Measurements from ENCODE around the gene CTSH. TPM values are rescaled to one million over a fixed set of nuclear protein-coding genes. Genes with fewer than 3 reads are reported as not detected.

The CTSH gene
- total RNA-seq, 4 donors from 2014 or later, result 8.6 to 70.2 (median 41.0) TPM

DNA sequence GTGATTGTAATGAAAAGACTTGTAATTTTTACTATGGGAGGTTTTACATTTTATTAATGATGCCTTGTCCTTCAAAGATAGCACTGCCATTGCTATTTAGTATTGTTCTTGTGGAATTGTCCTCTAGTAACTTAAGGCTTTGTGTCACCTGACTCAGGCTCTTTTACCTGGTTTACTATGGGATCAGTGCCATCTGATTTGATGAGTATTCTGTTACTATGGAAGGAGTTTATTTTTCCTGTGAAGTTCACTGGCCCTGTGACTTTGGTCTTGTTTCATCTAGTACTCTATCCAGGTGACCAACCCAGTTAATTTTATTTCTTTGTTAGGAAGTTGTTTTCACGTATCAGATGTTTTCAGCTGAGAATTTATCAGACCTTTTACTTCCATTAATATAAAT is 63.2 kb downstream of the CTSH start:
- peaks cover 0 to 29% (median 7%) of the 10 kb centered on the region in 4 donors for H3K36me3 ChIP-seq
- 67 to 78% methylated on average over 1 of the region's 1 CpG for WGBS, 2 donors (ENCODE audit: low coverage in 1 of 2)
- H3K9me3 ChIP-seq, result no peaks in the 10 kb centered on the region
- H3K4me1 ChIP-seq, result peaks cover 8 to 64% (median 30%) of the 10 kb centered on the region in 4 donors
- no peaks in the 10 kb centered on the region for H3K27me3 ChIP-seq
- DNase-seq, result no peak
- TF ChIP-seq POLR2A (IDR thresholded peaks at IDR 0.05), result no peak
- TF ChIP-seq POLR2AphosphoS5 (IDR thresholded peaks at IDR 0.05), result no peak
- TF ChIP-seq, protein P1, sequence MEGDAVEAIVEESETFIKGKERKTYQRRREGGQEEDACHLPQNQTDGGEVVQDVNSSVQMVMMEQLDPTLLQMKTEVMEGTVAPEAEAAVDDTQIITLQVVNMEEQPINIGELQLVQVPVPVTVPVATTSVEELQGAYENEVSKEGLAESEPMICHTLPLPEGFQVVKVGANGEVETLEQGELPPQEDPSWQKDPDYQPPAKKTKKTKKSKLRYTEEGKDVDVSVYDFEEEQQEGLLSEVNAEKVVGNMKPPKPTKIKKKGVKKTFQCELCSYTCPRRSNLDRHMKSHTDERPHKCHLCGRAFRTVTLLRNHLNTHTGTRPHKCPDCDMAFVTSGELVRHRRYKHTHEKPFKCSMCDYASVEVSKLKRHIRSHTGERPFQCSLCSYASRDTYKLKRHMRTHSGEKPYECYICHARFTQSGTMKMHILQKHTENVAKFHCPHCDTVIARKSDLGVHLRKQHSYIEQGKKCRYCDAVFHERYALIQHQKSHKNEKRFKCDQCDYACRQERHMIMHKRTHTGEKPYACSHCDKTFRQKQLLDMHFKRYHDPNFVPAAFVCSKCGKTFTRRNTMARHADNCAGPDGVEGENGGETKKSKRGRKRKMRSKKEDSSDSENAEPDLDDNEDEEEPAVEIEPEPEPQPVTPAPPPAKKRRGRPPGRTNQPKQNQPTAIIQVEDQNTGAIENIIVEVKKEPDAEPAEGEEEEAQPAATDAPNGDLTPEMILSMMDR (IDR thresholded peaks at IDR 0.05), result no peak
- no peak for TF ChIP-seq EP300 (IDR thresholded peaks at IDR 0.05; ENCODE audit: low read depth)
- H3K4me3 ChIP-seq, result no peak overlapping the region
- H3K27ac ChIP-seq, result no peak overlapping the region
- intact Hi-C loops (cut with DNase I; ENCODE audit: low total_unique reads) (loop anchor here (10.0 kb wide), 1 partner anchor 117 kb away; no protein-coding TSS in a partner anchor), in situ Hi-C loops (cut with MboI; ENCODE audit: low pct_ligation_motif_present in 1 of 4, low pct_unique_long_range_greater_than_20kb in 1 of 4, low sequenced_read_pairs in 3 of 4) (no loop called here)

DNA sequence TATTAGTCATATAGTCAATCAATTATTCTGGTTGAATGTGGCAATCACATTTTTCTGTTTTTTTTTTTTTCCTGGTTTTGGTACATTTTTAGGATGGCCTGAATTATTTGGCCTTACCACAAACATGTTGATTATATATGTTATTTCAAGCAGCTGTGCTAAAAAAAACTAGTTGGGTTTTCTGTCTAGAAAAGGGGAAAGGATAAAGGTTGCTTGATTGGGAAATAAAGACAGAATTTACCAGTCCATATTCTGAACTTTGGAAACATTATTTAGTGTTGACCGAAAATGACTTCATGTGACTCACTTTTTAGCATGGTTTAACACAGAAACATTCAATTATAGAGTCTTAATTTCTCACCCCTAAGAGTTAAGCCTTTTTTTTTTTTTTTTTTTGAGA is 64.0 kb downstream of the CTSH start:
- in situ Hi-C loops (cut with MboI; ENCODE audit: low pct_ligation_motif_present in 1 of 4, low pct_unique_long_range_greater_than_20kb in 1 of 4, low sequenced_read_pairs in 3 of 4), result no loop called here
- H3K9me3 ChIP-seq, result no peaks in the 10 kb centered on the region
- WGBS, 2 donors (ENCODE audit: low coverage in 1 of 2), result 50 to 93% methylated on average over 1 of the region's 1 CpG
- no peak for DNase-seq
- H3K36me3 ChIP-seq, result peaks cover 0 to 20% (median 3%) of the 10 kb centered on the region in 4 donors
- H3K27ac ChIP-seq, result no peak overlapping the region
- no peaks in the 10 kb centered on the region for H3K27me3 ChIP-seq
- no peak overlapping the region for H3K4me3 ChIP-seq
- H3K4me1 ChIP-seq, result peaks cover 8 to 72% (median 38%) of the 10 kb centered on the region in 4 donors
- TF ChIP-seq POLR2AphosphoS5 (IDR thresholded peaks at IDR 0.05), result no peak
- TF ChIP-seq, protein P1 (IDR thresholded peaks at IDR 0.05), result no peak
- TF ChIP-seq EP300 (IDR thresholded peaks at IDR 0.05; ENCODE audit: low read depth), result no peak
- TF ChIP-seq POLR2A (IDR thresholded peaks at IDR 0.05), result no peak
- intact Hi-C loops (cut with DNase I; ENCODE audit: low total_unique reads), result loop anchor here (10.0 kb wide), 1 partner anchor 116 kb away; no protein-coding TSS in a partner anchor

DNA sequence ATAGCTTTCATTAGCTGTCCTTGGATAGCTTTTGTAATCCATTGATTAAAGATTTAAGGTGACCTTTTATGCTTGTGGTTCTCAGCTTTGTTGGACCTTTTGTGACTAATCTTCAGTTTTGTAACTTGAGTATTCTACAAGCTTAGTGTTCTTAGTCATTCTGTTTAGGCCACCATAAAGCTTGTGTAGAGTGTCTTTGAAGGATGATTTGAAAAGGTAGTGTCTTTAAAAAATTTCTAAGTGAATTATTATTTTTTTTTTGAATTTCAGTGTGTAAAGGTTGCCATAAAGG is 64.7 kb downstream of the CTSH start:
- in situ Hi-C loops (cut with MboI; ENCODE audit: low pct_ligation_motif_present in 1 of 4, low pct_unique_long_range_greater_than_20kb in 1 of 4, low sequenced_read_pairs in 3 of 4) (no loop called here), intact Hi-C loops (cut with DNase I; ENCODE audit: low total_unique reads) (loop anchor here (10.0 kb wide), 1 partner anchor 115 kb away; no protein-coding TSS in a partner anchor)
- no peaks in the 10 kb centered on the region for H3K27me3 ChIP-seq
- no peak for DNase-seq
- H3K9me3 ChIP-seq, result no peaks in the 10 kb centered on the region
- no peak overlapping the region for H3K4me3 ChIP-seq
- H3K27ac ChIP-seq, result peak overlapping the region in 1 of 4 donors; percentile 33
- TF ChIP-seq, protein P1 (IDR thresholded peaks at IDR 0.05), result no peak
- no peak for TF ChIP-seq POLR2AphosphoS5 (IDR thresholded peaks at IDR 0.05)
- TF ChIP-seq EP300 (IDR thresholded peaks at IDR 0.05; ENCODE audit: low read depth), result no peak
- H3K4me1 ChIP-seq, result peaks cover 8 to 79% (median 42%) of the 10 kb centered on the region in 4 donors
- H3K36me3 ChIP-seq, result peaks cover 0 to 17% (median 3%) of the 10 kb centered on the region in 4 donors

DNA sequence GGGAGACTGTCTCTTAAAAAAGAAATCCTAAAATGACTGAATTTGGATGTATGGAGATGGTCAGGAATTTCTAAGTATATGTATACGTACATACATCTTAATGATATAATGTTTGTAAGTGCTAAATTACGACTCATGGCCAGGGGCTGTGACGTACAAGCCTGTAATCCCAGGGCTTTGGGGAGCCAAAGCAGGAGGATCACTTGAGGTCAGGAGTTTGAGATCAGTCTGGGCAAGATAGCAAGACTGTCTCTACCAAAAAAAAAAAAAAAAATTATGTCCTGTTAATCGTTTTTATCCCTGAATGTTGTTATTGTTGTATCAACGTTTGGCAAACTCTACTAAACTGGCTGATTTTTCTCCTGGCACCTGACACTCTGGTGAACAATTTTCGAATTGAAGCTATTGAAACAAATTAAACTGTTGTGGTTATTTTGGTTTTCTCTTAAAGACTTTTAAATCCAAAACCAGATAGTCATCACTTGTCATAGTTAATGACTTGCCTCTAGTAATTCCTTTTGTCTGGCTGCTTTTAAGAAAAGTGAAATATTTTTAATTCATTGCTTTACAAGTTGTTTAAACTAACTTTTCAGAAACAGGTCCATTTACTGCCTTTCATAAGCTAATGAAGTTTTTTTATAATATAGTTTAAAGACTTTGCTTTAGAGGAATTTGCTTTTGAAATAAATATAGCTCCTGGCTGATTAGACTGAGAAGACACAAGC is 65.2 kb downstream of the CTSH start:
- Histone ChIP-seq H3K4me1 (peaks cover 8 to 79% (median 48%) of the 10 kb centered on the region in 4 donors), H3K36me3 (peaks cover 0 to 17% (median 3%) of the 10 kb centered on the region in 4 donors), H3K27ac (peak overlapping the region in 2 of 4 donors; percentile 33), H3K9me3 (no peaks in the 10 kb centered on the region), H3K27me3 (no peaks in the 10 kb centered on the region), H3K4me3 (no peak overlapping the region)
- no peak for DNase-seq
- WGBS, 2 donors (ENCODE audit: low coverage in 1 of 2), result 32 to 42% methylated on average over 6 of the region's 6 CpGs
- intact Hi-C loops (cut with DNase I; ENCODE audit: low total_unique reads) (loop anchor here (10.0 kb wide), 1 partner anchor 115 kb away; no protein-coding TSS in a partner anchor), in situ Hi-C loops (cut with MboI; ENCODE audit: low pct_ligation_motif_present in 1 of 4, low pct_unique_long_range_greater_than_20kb in 1 of 4, low sequenced_read_pairs in 3 of 4) (no loop called here)
- TF ChIP-seq POLR2AphosphoS5 (IDR thresholded peaks at IDR 0.05) (no peak), POLR2A (IDR thresholded peaks at IDR 0.05) (no peak), EP300 (IDR thresholded peaks at IDR 0.05; ENCODE audit: low read depth) (no peak)
- TF ChIP-seq, protein P1 (IDR thresholded peaks at IDR 0.05), result no peak

Measured in transverse colon (tissue), 4 donors.